Endodermal cell (in vitro differentiated cells): ENCODE results near the gene PRR14L. TPM values are rescaled to one million over a fixed set of nuclear protein-coding genes. Genes with fewer than 3 reads are reported as not detected.

ENCODE experiments used
- DNase-seq: peaks from one replicate; pipeline ENCODE4 v3.0.0-alpha.2; 2017
- H3K27ac ChIP-seq: 2 replicates; pipeline ENCODE4 v1.5.1; 2013; ENCODE audit warnings: mild to moderate bottlenecking, low read depth, low read length, moderate library complexity
- H3K27me3 ChIP-seq: 2 replicates; pipeline ENCODE4 v1.6.1; 2013; ENCODE audit warnings: mild to moderate bottlenecking, low read length, moderate library complexity; ENCODE audit not compliant: insufficient read depth, control insufficient read depth, poor library complexity, severe bottlenecking
- H3K36me3 ChIP-seq: 2 replicates; pipeline ENCODE4 v1.7.0; 2013; ENCODE audit warnings: mild to moderate bottlenecking, low read length, moderate library complexity; ENCODE audit not compliant: control insufficient read depth, insufficient read depth
- H3K4me1 ChIP-seq: one replicate; pipeline ENCODE4 v1.7.0; 2013; ENCODE audit warnings: low read length; ENCODE audit not compliant: control insufficient read depth, insufficient read depth
- H3K4me3 ChIP-seq: 2 replicates; pipeline ENCODE4 v1.5.1; 2013; ENCODE audit warnings: mild to moderate bottlenecking, low read length, moderate library complexity
- H3K9ac ChIP-seq: 2 replicates; pipeline ENCODE4 v1.6.1; 2013; ENCODE audit warnings: mild to moderate bottlenecking, low read length, moderate library complexity; ENCODE audit not compliant: poor library complexity, severe bottlenecking; ENCODE audit errors: extremely low read depth
- H3K9me3 ChIP-seq: 2 replicates; pipeline ENCODE4 v1.6.1; 2013; ENCODE audit warnings: mild to moderate bottlenecking, low read length, moderate library complexity; ENCODE audit not compliant: control insufficient read depth
- H3K27ac Mint-ChIP-seq: 2 replicates; pipeline ENCODE4 v1.8.0; 2020; ENCODE audit warnings: mixed read lengths
- H3K27me3 Mint-ChIP-seq: 2 replicates; pipeline ENCODE4 v1.8.0; 2021; ENCODE audit warnings: mild to moderate bottlenecking, mixed read lengths; ENCODE audit not compliant: insufficient read depth
- H3K36me3 Mint-ChIP-seq: 2 replicates; pipeline ENCODE4 v1.8.0; 2020; ENCODE audit warnings: low read depth, mixed read lengths
- H3K4me1 Mint-ChIP-seq: 2 replicates; pipeline ENCODE4 v1.8.0; 2020; ENCODE audit warnings: mixed read lengths
- H3K4me3 Mint-ChIP-seq: 2 replicates; pipeline ENCODE4 v1.8.0; 2020; ENCODE audit warnings: mild to moderate bottlenecking, moderate library complexity, mixed read lengths
- H3K9me3 Mint-ChIP-seq: 2 replicates; pipeline ENCODE4 v1.8.0; 2020; ENCODE audit warnings: mild to moderate bottlenecking, mixed read lengths
- WGBS, 2 experiments: methylation state at CpG; one replicate each; pipeline versions ENCODE4 v1.1.5 to v1.1.7; 2013; ENCODE audit warnings: missing lambda C conversion rate in 2 of 2, mixed read lengths in 1 of 2; ENCODE audit not compliant: insufficient coverage in 1 of 2, insufficient read length in 1 of 2; 5-methylcytosine and 5-hydroxymethylcytosine counted together
- total RNA-seq, 2 donors: library from RNA; stranded (reverse); fragmentation: NEBNext Ultra II Directional in 1 of 2; extraction: Animal tissue kit (Norgen Biotek cat#: 25700) in 1 of 2; gene quantifications; 2 replicates in 1 of 2; 3 replicates in 1 of 2; pipeline ENCODE4 v1.2.1, GENCODE V29; 2021
- TF ChIP-seq, protein P1 (sequence below): fragments of 200-600 bp; sonication (generic); conservative IDR thresholded peaks from 2 replicates; pipeline ENCODE4 v1.5.0; 2021; ENCODE audit warnings: antibody characterized with exemption, mild to moderate bottlenecking

The PRR14L gene
- total RNA-seq, 2 donors from 2014 or later = 105 to 131 TPM

DNA sequence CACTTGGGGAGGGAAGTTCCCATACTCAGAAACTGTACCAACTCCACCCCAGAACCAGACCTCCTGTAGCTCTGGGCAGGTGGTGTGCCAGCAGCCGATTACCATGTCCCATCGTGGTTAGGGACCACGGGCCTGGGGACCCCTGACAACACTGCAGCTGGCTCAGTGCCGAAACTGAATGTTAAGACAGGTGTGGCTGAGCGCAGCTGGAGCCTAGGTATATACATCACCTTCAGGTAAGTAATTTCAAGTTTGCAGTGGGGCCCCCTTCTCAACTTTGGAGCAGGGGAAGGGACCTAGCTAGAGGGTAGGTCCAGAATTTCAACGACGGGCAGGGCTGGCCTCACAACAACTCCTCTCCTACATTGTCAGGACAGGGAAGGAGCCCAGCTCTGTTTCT is 67.2 kb downstream of the PRR14L start:
- Mint-ChIP-seq H3K27ac (no peak overlapping the region), H3K4me3 (no peak overlapping the region), H3K4me1 (no peaks in the 10 kb centered on the region), H3K36me3 (peaks cover 39% of the 10 kb centered on the region), H3K9me3 (no peaks in the 10 kb centered on the region), H3K27me3 (no peaks in the 10 kb centered on the region)
- TF ChIP-seq, protein P1, sequence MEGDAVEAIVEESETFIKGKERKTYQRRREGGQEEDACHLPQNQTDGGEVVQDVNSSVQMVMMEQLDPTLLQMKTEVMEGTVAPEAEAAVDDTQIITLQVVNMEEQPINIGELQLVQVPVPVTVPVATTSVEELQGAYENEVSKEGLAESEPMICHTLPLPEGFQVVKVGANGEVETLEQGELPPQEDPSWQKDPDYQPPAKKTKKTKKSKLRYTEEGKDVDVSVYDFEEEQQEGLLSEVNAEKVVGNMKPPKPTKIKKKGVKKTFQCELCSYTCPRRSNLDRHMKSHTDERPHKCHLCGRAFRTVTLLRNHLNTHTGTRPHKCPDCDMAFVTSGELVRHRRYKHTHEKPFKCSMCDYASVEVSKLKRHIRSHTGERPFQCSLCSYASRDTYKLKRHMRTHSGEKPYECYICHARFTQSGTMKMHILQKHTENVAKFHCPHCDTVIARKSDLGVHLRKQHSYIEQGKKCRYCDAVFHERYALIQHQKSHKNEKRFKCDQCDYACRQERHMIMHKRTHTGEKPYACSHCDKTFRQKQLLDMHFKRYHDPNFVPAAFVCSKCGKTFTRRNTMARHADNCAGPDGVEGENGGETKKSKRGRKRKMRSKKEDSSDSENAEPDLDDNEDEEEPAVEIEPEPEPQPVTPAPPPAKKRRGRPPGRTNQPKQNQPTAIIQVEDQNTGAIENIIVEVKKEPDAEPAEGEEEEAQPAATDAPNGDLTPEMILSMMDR = no peak
- no peaks in the 10 kb centered on the region for H3K4me1 ChIP-seq
- no peaks in the 10 kb centered on the region for H3K27me3 ChIP-seq
- WGBS, 2 experiments = 94 to 98% methylated on average over 5 to 7 of the region's 7 CpGs
- H3K9me3 ChIP-seq = no peaks in the 10 kb centered on the region
- peaks cover 48% of the 10 kb centered on the region for H3K36me3 ChIP-seq
- H3K4me3 ChIP-seq = no peak overlapping the region
- no peak for DNase-seq
- no peak overlapping the region for H3K27ac ChIP-seq
- no peak overlapping the region for H3K9ac ChIP-seq

DNA sequence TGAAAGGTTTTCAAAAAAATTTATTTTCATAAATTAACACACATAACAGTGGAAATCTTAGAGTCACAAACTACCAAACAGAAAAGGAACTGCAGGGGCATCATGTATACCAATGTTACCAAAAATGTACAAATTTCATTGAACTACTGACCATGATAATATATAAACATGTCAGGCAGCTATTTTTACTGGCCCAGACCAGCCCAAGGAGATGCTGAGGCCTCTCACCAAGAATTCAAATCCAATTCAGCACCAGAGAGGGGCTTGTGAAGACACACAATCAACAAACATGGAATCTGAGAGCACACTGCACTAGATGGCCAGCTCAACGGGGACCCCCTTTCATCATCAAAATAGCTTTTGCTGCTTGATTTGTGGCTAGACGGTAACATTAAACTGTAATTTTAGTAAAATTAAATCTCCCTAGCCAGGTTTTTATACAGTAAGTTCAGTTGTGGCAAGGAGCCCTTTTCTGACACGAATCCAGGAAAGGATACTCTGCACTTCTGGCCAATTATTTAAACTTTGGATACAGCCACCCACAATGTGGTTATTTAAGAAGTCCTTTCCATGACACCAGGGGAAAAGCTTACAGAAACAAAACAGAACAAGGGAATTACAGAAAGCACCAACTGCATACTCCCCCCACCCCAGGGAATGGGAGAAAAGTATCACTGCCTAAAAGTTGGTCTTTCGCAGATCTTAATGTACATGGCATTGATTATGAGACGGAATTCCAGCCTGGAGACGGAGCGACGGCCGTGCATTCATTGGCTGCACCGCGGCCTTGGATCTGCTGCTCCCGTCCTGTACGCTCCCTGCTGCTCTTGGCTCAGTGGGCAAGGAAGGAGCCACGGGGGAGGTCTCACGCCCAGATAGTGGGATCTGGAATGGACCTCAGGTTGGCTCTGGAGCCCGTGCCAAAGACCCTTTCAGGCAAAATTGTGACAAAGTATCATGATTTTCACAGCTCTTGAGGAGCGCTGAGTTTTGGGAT is 68.3 kb downstream of the PRR14L start:
- Histone ChIP-seq H3K4me1 (no peaks in the 10 kb centered on the region), H3K4me3 (no peak overlapping the region), H3K27ac (no peak overlapping the region), H3K36me3 (peaks cover 39% of the 10 kb centered on the region), H3K27me3 (no peaks in the 10 kb centered on the region), H3K9ac (no peak overlapping the region), H3K9me3 (no peaks in the 10 kb centered on the region)
- H3K27ac Mint-ChIP-seq = no peak overlapping the region
- no peaks in the 10 kb centered on the region for H3K4me1 Mint-ChIP-seq
- no peak overlapping the region for H3K4me3 Mint-ChIP-seq
- H3K36me3 Mint-ChIP-seq = peaks cover 32% of the 10 kb centered on the region
- TF ChIP-seq, protein P1 = no peak
- 94 to 97% methylated on average over 13 to 17 of the region's 17 CpGs for WGBS, 2 experiments
- peaks cover under 1% of the 10 kb centered on the region for H3K9me3 Mint-ChIP-seq
- H3K27me3 Mint-ChIP-seq = no peaks in the 10 kb centered on the region
- DNase-seq = no peak

DNA sequence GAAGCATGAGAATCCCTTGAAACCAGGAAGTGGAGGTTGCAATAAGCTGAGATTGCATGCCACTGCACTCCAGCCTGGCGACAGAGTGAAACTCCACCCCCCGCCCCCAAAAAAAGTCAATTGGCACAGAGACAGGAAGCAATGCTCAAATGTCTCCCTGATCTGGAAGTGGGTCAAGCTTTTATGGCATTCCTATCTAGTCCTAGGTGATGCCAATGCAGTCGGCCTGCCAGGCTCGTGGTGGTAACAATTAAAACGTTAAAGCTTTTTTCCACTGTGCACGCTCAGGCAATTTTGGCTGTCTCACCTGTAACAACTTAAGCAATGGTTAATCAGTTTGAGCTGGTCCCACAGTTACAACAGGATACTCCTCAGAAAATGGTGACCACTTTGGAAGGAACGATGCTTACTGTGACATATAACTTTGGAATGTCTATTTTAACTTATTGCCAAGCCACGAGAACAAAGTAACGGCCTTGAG is 69.0 kb downstream of the PRR14L start:
- Mint-ChIP-seq H3K4me3 (no peak overlapping the region), H3K27me3 (peaks cover 4% of the 10 kb centered on the region), H3K27ac (no peak overlapping the region), H3K4me1 (no peaks in the 10 kb centered on the region), H3K36me3 (peaks cover 29% of the 10 kb centered on the region), H3K9me3 (peaks cover 2% of the 10 kb centered on the region)
- 96 to 97% methylated on average over 6 to 9 of the region's 9 CpGs for WGBS, 2 experiments
- no peaks in the 10 kb centered on the region for H3K4me1 ChIP-seq
- no peak for DNase-seq
- H3K9ac ChIP-seq = no peak overlapping the region
- no peak overlapping the region for H3K27ac ChIP-seq
- TF ChIP-seq, protein P1 = no peak
- peaks cover 34% of the 10 kb centered on the region for H3K36me3 ChIP-seq
- no peak overlapping the region for H3K4me3 ChIP-seq
- H3K9me3 ChIP-seq = no peaks in the 10 kb centered on the region
- H3K27me3 ChIP-seq = no peaks in the 10 kb centered on the region
